ENCODE data around the gene NLE1. TPM values are rescaled to one million over a fixed set of nuclear protein-coding genes. Genes with fewer than 3 reads are reported as not detected.
"Not testable (repeated sequence)": the region's sequence is repeated elsewhere in the genome, so short reads cannot be mapped to it uniquely, and the experiment has no call there.

NLE1 gene
- total and polyA plus RNA-seq, 8 donors: 6.4 to 32.2 (median 14.3) TPM

DNA sequence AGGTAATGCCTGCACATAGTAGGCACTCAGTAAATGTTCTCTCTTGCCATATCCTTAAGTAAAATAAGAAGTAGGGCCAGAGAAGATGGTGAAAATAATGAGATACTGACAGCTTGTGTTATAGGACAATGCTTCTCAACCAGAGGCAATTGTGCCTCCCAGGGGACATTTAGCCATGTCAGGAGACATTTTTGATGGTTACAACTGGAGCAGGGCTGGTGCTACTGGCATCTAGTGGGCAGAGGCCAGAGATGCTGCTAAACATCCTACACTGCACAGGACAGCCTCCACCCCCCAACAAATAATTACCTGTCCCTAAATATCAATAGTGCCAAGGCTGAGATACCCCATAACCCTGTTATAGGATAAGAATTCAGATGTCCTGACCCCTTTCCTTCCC lies 24.1 kb downstream of the NLE1 start:
- intact Hi-C loops (cut with DNase I): loop anchor here in 2 of 3 donors (5.0 to 10.0 kb wide), 2 partner anchors 691 to 693 kb away; no protein-coding TSS in a partner anchor
- peaks cover 0 to 8% (median 0%) of the 10 kb centered on the region in 3 donors for H3K4me1 ChIP-seq
- FAIRE-seq (no peak), DNase-seq (no peak), ATAC-seq (no peak)
- H3K27me3 ChIP-seq: no peaks in the 10 kb centered on the region
- H3K27ac ChIP-seq: no peak overlapping the region
- no peaks in the 10 kb centered on the region for H3K36me3 ChIP-seq
- TF ChIP-seq, protein P1, sequence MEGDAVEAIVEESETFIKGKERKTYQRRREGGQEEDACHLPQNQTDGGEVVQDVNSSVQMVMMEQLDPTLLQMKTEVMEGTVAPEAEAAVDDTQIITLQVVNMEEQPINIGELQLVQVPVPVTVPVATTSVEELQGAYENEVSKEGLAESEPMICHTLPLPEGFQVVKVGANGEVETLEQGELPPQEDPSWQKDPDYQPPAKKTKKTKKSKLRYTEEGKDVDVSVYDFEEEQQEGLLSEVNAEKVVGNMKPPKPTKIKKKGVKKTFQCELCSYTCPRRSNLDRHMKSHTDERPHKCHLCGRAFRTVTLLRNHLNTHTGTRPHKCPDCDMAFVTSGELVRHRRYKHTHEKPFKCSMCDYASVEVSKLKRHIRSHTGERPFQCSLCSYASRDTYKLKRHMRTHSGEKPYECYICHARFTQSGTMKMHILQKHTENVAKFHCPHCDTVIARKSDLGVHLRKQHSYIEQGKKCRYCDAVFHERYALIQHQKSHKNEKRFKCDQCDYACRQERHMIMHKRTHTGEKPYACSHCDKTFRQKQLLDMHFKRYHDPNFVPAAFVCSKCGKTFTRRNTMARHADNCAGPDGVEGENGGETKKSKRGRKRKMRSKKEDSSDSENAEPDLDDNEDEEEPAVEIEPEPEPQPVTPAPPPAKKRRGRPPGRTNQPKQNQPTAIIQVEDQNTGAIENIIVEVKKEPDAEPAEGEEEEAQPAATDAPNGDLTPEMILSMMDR (IDR thresholded peaks at IDR 0.05): no peak
- no peak overlapping the region for H3K4me3 ChIP-seq
- no peaks in the 10 kb centered on the region for H3K9me3 ChIP-seq

- Histone ChIP-seq H3K27ac (no peak overlapping the region), H3K36me3 (no peaks in the 10 kb centered on the region), H3K4me3 (no peak overlapping the region), H3K9me3 (no peaks in the 10 kb centered on the region), H3K27me3 (no peaks in the 10 kb centered on the region), H3K4me1 (peaks cover 0 to 8% (median 0%) of the 10 kb centered on the region in 3 donors)
- intact Hi-C loops (cut with DNase I): loop anchor here in 2 of 3 donors (5.0 to 10.0 kb wide), 2 partner anchors 690 to 692 kb away; no protein-coding TSS in a partner anchor
- WGBS, 2 donors: 85 to 86% methylated on average over 12 of the region's 12 CpGs
- no peak for ATAC-seq
- no peak for DNase-seq
- TF ChIP-seq, protein P1 (IDR thresholded peaks at IDR 0.05): no peak
- FAIRE-seq: no peak
Observed at GRCh38 chr17:35116845-35117244, 25.3 kb downstream of the NLE1 start.

GRCh38 chr17:35110791-35111190 lies 31.3 kb downstream of the NLE1 start:
- not testable (repeated sequence) for H3K4me3 ChIP-seq, H3K27me3 ChIP-seq, H3K4me1 ChIP-seq, H3K27ac ChIP-seq, DNase-seq, H3K36me3 ChIP-seq, ATAC-seq, FAIRE-seq, H3K9me3 ChIP-seq
- intact Hi-C loops (cut with DNase I): loop anchor here in 1 of 3 donors (10.0 kb wide), 1 partner anchor 686 kb away; no protein-coding TSS in a partner anchor
- 96 to 97% methylated on average over 17 of the region's 17 CpGs for WGBS, 2 donors

DNA sequence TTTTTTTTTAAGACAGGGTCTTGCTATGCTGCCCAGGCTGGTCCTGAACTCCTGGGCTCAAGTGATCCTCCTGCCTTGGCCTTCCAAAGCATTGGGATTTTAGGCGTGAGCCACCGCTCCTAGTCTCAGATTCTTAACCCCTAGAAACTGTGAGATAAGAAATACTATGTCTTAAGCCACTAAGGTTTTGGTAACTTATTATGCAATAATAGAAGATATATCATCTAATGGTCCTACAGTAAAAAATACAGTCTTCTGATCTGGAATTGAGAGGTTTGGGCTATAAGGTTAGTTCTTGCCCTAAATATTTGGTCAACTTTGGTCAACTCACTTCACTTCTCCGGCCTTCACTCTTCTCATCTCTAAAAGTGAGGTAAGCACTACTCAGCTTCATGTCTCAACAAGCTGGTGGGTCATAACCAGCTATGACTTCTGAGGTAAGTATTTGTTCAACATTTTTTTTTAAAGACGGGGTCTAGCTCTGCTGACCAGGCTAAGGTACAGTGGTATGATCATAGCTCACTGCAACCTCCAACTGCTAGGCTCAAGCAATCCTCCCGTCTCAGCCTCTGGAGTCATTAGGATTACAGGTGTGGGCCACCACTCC lies 37.2 kb downstream of the NLE1 start:
- 93% methylated on average over 5 of the region's 5 CpGs for WGBS, 2 donors
- Histone ChIP-seq H3K36me3 (peaks cover 0 to 15% (median 0%) of the 10 kb centered on the region in 3 donors), H3K4me1 (no peaks in the 10 kb centered on the region), H3K27ac (no peak overlapping the region), H3K4me3 (no peak overlapping the region), H3K27me3 (no peaks in the 10 kb centered on the region), H3K9me3 (no peaks in the 10 kb centered on the region)
- DNase-seq: no peak
- intact Hi-C loops (cut with DNase I): no loop called here
- FAIRE-seq: no peak
- TF ChIP-seq, protein P1 (IDR thresholded peaks at IDR 0.05): no peak
- no peak for ATAC-seq

GRCh38 chr17:35103271-35103670 lies 38.8 kb downstream of the NLE1 start:
- no peak for DNase-seq
- intact Hi-C loops (cut with DNase I): no loop called here

More at GRCh38 chr17:35103271-35103670, 38.8 kb downstream of the NLE1 start:
- FAIRE-seq (no peak), ATAC-seq (no peak)
- no peak overlapping the region for H3K27ac ChIP-seq
- no peaks in the 10 kb centered on the region for H3K9me3 ChIP-seq
- no peaks in the 10 kb centered on the region for H3K4me1 ChIP-seq
- TF ChIP-seq, protein P1 (IDR thresholded peaks at IDR 0.05): no peak
- 89 to 98% methylated on average over 5 of the region's 5 CpGs for WGBS, 2 donors
- H3K4me3 ChIP-seq: no peak overlapping the region
- peaks cover 0 to 15% (median 0%) of the 10 kb centered on the region in 3 donors for H3K36me3 ChIP-seq
- no peaks in the 10 kb centered on the region for H3K27me3 ChIP-seq
